Stimulated activated CD4-positive, alpha-beta T cell treated with anti-CD3 and anti-CD28 coated beads, Interleukin-15, amount 100 ng/mL, for 24 hours (primary cell): Measurements from ENCODE around the gene TCEA2.
"Not testable (repeated sequence)": the region's sequence is repeated elsewhere in the genome, so short reads cannot be mapped to it uniquely, and the experiment has no call there.

Experiments used
- DNase-seq: peaks from one replicate; pipeline ENCODE4 v3.0.0-alpha.2; 2020

Gene TCEA2

GRCh38 chr20:64080013-64080812 is 17.2 kb downstream of the TCEA2 start, which contains the start of gene OPRL1:
OPRL1 (plus strand) TSS chr20:64080082; CDS start chr20:64092721, 12,639 bp downstream.
- no peak for DNase-seq

- DNase-seq = no peak
These were observed 18.0 kb downstream of the TCEA2 start for GRCh38 chr20:64080813-64081623.

GRCh38 chr20:64081624-64081964 is 18.6 kb downstream of the TCEA2 start:
- DNase-seq = no peak

- DNase-seq = no peak
These were observed 19.2 kb downstream of the TCEA2 start for GRCh38 chr20:64082126-64082731.

- DNase-seq = no peak
These were observed 19.9 kb downstream of the TCEA2 start for GRCh38 chr20:64082820-64083377.

- peak; percentile 85 for DNase-seq
These were observed 20.4 kb downstream of the TCEA2 start for GRCh38 chr20:64083378-64083803.

- DNase-seq = no peak
These were observed 21.0 kb downstream of the TCEA2 start, which contains the start of gene LKAAEAR1 for GRCh38 chr20:64083804-64084684. LKAAEAR1 (minus strand) TSS chr20:64084398; CDS start chr20:64084219, 179 bp downstream.

GRCh38 chr20:64084685-64085152 is 21.7 kb downstream of the TCEA2 start:
- no peak for DNase-seq

- no peak for DNase-seq
These were observed 23.8 kb downstream of the TCEA2 start for GRCh38 chr20:64086801-64087200.

GRCh38 chr20:64087226-64087825 is 24.3 kb downstream of the TCEA2 start:
- not testable (repeated sequence) for DNase-seq

GRCh38 chr20:64088586-64088985 is 25.6 kb downstream of the TCEA2 start:
- not testable (repeated sequence) for DNase-seq

- no peak for DNase-seq
These were observed 27.2 kb downstream of the TCEA2 start for GRCh38 chr20:64090165-64090564.

- DNase-seq = no peak
These were observed 28.3 kb downstream of the TCEA2 start for GRCh38 chr20:64091340-64091739.

- no peak for DNase-seq
These were observed 28.8 kb downstream of the TCEA2 start for GRCh38 chr20:64091770-64092169.

GRCh38 chr20:64092258-64093012 is 29.4 kb downstream of the TCEA2 start:
- no peak for DNase-seq

GRCh38 chr20:64093013-64093503 is 30.1 kb downstream of the TCEA2 start:
- no peak for DNase-seq

GRCh38 chr20:64095455-64095854 is 32.5 kb downstream of the TCEA2 start:
- DNase-seq = no peak

- DNase-seq = no peak
These were observed 32.9 kb downstream of the TCEA2 start for GRCh38 chr20:64095927-64096326.

- no peak for DNase-seq
These were observed 33.5 kb downstream of the TCEA2 start for GRCh38 chr20:64096535-64096934.

GRCh38 chr20:64098471-64099013 is 35.5 kb downstream of the TCEA2 start:
- no peak for DNase-seq
